ENCODE measurements around the gene SLC25A43.

SLC25A43 gene

GRCh38 chrX:119417842-119418241 is 18.7 kb downstream of the SLC25A43 start:
- no peak for TF ChIP-seq FOXP2 (optimal IDR thresholded peaks at IDR 0.05; ENCODE audit: control extremely low read depth, extremely low read length, insufficient read depth)
- TF ChIP-seq EZH2 (IDR thresholded peaks at IDR 0.05) = no peak
- no peak for TF ChIP-seq POLR2AphosphoS5 (IDR thresholded peaks at IDR 0.05; ENCODE audit: borderline replicate concordance, low read depth, low read length)

GRCh38 chrX:119419146-119419545 is 20.0 kb downstream of the SLC25A43 start:
- H3K36me3 ChIP-seq (ENCODE audit: insufficient read depth, low read length) = no peaks in the 10 kb centered on the region
- DNase-seq (ENCODE audit: low read depth, low spot score) = no peak
- TF ChIP-seq POLR2AphosphoS5 (IDR thresholded peaks at IDR 0.05; ENCODE audit: borderline replicate concordance, low read depth, low read length) (no peak), EZH2 (IDR thresholded peaks at IDR 0.05) (no peak), FOXP2 (optimal IDR thresholded peaks at IDR 0.05; ENCODE audit: control extremely low read depth, extremely low read length, insufficient read depth) (no peak)
- H3K9me3 ChIP-seq (ENCODE audit: low read depth, low read length) = no peaks in the 10 kb centered on the region
- no peak overlapping the region for H3K9ac ChIP-seq (ENCODE audit: insufficient read length)
- H3K27ac ChIP-seq = no peak overlapping the region
- H3K4me3 ChIP-seq = no peak overlapping the region

More at GRCh38 chrX:119417842-119418241, 18.7 kb downstream of the SLC25A43 start:
- no peak overlapping the region for H3K4me3 ChIP-seq
- no peaks in the 10 kb centered on the region for H3K36me3 ChIP-seq (ENCODE audit: insufficient read depth, low read length)
- no peak for DNase-seq (ENCODE audit: low read depth, low spot score)
- H3K27ac ChIP-seq = no peak overlapping the region
- no peaks in the 10 kb centered on the region for H3K9me3 ChIP-seq (ENCODE audit: low read depth, low read length)
- H3K9ac ChIP-seq (ENCODE audit: insufficient read length) = no peak overlapping the region

- Histone ChIP-seq H3K36me3 (ENCODE audit: insufficient read depth, low read length) (no peaks in the 10 kb centered on the region), H3K27ac (no peak overlapping the region), H3K4me3 (no peak overlapping the region), H3K9me3 (ENCODE audit: low read depth, low read length) (no peaks in the 10 kb centered on the region), H3K9ac (ENCODE audit: insufficient read length) (no peak overlapping the region)
- no peak for DNase-seq (ENCODE audit: low read depth, low spot score)
- TF ChIP-seq POLR2AphosphoS5 (IDR thresholded peaks at IDR 0.05; ENCODE audit: borderline replicate concordance, low read depth, low read length) (no peak), EZH2 (IDR thresholded peaks at IDR 0.05) (no peak), FOXP2 (optimal IDR thresholded peaks at IDR 0.05; ENCODE audit: control extremely low read depth, extremely low read length, insufficient read depth) (no peak)
These were observed 20.8 kb downstream of the SLC25A43 start for GRCh38 chrX:119419898-119420297.

GRCh38 chrX:119421016-119421705 is 22.0 kb downstream of the SLC25A43 start:
- no peak for TF ChIP-seq POLR2AphosphoS5 (IDR thresholded peaks at IDR 0.05; ENCODE audit: borderline replicate concordance, low read depth, low read length)
- no peak for TF ChIP-seq EZH2 (IDR thresholded peaks at IDR 0.05)
- no peak for TF ChIP-seq FOXP2 (optimal IDR thresholded peaks at IDR 0.05; ENCODE audit: control extremely low read depth, extremely low read length, insufficient read depth)
- Histone ChIP-seq H3K36me3 (ENCODE audit: insufficient read depth, low read length) (no peaks in the 10 kb centered on the region), H3K4me3 (no peak overlapping the region), H3K9ac (ENCODE audit: insufficient read length) (no peak overlapping the region), H3K9me3 (ENCODE audit: low read depth, low read length) (no peaks in the 10 kb centered on the region), H3K27ac (no peak overlapping the region)
- no peak for DNase-seq (ENCODE audit: low read depth, low spot score)

- Histone ChIP-seq H3K4me3 (no peak overlapping the region), H3K27ac (no peak overlapping the region), H3K9me3 (ENCODE audit: low read depth, low read length) (no peaks in the 10 kb centered on the region), H3K9ac (ENCODE audit: insufficient read length) (no peak overlapping the region), H3K36me3 (ENCODE audit: insufficient read depth, low read length) (no peaks in the 10 kb centered on the region)
- no peak for TF ChIP-seq EZH2 (IDR thresholded peaks at IDR 0.05)
- no peak for TF ChIP-seq POLR2AphosphoS5 (IDR thresholded peaks at IDR 0.05; ENCODE audit: borderline replicate concordance, low read depth, low read length)
- no peak for TF ChIP-seq FOXP2 (optimal IDR thresholded peaks at IDR 0.05; ENCODE audit: control extremely low read depth, extremely low read length, insufficient read depth)
- DNase-seq (ENCODE audit: low read depth, low spot score) = no peak
These were observed 24.5 kb downstream of the SLC25A43 start for GRCh38 chrX:119423631-119424030.

GRCh38 chrX:119424999-119425398 is 25.9 kb downstream of the SLC25A43 start:
- Histone ChIP-seq H3K36me3 (ENCODE audit: insufficient read depth, low read length) (no peaks in the 10 kb centered on the region), H3K27ac (no peak overlapping the region), H3K9me3 (ENCODE audit: low read depth, low read length) (no peaks in the 10 kb centered on the region), H3K4me3 (no peak overlapping the region), H3K9ac (ENCODE audit: insufficient read length) (no peak overlapping the region)
- DNase-seq (ENCODE audit: low read depth, low spot score) = no peak
- no peak for TF ChIP-seq EZH2 (IDR thresholded peaks at IDR 0.05)

- no peaks in the 10 kb centered on the region for H3K36me3 ChIP-seq (ENCODE audit: insufficient read depth, low read length)
- H3K27ac ChIP-seq = no peak overlapping the region
- no peak for DNase-seq (ENCODE audit: low read depth, low spot score)
- H3K9ac ChIP-seq (ENCODE audit: insufficient read length) = no peak overlapping the region
- H3K9me3 ChIP-seq (ENCODE audit: low read depth, low read length) = no peaks in the 10 kb centered on the region
- TF ChIP-seq FOXP2 (optimal IDR thresholded peaks at IDR 0.05; ENCODE audit: control extremely low read depth, extremely low read length, insufficient read depth) (no peak), POLR2AphosphoS5 (IDR thresholded peaks at IDR 0.05; ENCODE audit: borderline replicate concordance, low read depth, low read length) (no peak), EZH2 (IDR thresholded peaks at IDR 0.05) (no peak)
- no peak overlapping the region for H3K4me3 ChIP-seq
These were observed 28.1 kb downstream of the SLC25A43 start for GRCh38 chrX:119427024-119427794.

- Histone ChIP-seq H3K4me3 (no peak overlapping the region), H3K9ac (ENCODE audit: insufficient read length) (no peak overlapping the region), H3K36me3 (ENCODE audit: insufficient read depth, low read length) (no peaks in the 10 kb centered on the region), H3K9me3 (ENCODE audit: low read depth, low read length) (no peaks in the 10 kb centered on the region), H3K27ac (no peak overlapping the region)
- no peak for DNase-seq (ENCODE audit: low read depth, low spot score)
- TF ChIP-seq FOXP2 (optimal IDR thresholded peaks at IDR 0.05; ENCODE audit: control extremely low read depth, extremely low read length, insufficient read depth) = no peak
These were observed 28.7 kb downstream of the SLC25A43 start for GRCh38 chrX:119427795-119428185.
